Fibroblast of mammary gland (primary cell): ENCODE measurements around the gene MEF2D.

Experiments used
- DNase-seq: peaks from one replicate; pipeline ENCODE4 v3.0.0-alpha.2; 2010; ENCODE audit warnings: low read depth
- H3K4me3 ChIP-seq: 2 replicates; pipeline ENCODE4 v1.5.1; 2011; ENCODE audit warnings: low read depth, mild to moderate bottlenecking, low read length, moderate library complexity; ENCODE audit not compliant: control insufficient read depth
- TF ChIP-seq, protein P1 (sequence below): conservative IDR thresholded peaks from 2 replicates; pipeline ENCODE4 v1.5.1; 2011; ENCODE audit warnings: low read depth, low read length, inconsistent platforms; ENCODE audit not compliant: control insufficient read depth, insufficient read depth

Gene MEF2D

DNA sequence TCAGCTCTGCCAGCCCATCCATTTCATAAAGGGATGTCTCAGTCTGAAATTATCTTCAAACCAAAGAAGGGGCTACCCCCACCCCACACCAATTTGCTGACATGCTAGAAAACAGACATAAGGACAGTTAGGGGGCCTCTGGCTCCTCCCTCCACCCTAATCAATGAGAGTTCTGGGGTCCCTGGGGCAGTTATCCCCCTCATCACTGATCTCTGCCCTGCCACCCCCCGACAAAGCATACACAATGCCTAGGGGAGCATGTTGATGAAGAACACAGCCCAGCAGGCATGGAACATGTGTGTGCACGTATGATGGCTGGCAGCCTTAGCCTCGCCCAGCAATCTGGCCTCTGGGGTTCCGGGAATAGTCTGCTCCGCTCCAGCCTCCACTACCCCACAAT is 72.6 kb downstream of the MEF2D start:
- no peak overlapping the region for H3K4me3 ChIP-seq
- DNase-seq, result no peak
- TF ChIP-seq, protein P1, sequence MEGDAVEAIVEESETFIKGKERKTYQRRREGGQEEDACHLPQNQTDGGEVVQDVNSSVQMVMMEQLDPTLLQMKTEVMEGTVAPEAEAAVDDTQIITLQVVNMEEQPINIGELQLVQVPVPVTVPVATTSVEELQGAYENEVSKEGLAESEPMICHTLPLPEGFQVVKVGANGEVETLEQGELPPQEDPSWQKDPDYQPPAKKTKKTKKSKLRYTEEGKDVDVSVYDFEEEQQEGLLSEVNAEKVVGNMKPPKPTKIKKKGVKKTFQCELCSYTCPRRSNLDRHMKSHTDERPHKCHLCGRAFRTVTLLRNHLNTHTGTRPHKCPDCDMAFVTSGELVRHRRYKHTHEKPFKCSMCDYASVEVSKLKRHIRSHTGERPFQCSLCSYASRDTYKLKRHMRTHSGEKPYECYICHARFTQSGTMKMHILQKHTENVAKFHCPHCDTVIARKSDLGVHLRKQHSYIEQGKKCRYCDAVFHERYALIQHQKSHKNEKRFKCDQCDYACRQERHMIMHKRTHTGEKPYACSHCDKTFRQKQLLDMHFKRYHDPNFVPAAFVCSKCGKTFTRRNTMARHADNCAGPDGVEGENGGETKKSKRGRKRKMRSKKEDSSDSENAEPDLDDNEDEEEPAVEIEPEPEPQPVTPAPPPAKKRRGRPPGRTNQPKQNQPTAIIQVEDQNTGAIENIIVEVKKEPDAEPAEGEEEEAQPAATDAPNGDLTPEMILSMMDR, result no peak

DNA sequence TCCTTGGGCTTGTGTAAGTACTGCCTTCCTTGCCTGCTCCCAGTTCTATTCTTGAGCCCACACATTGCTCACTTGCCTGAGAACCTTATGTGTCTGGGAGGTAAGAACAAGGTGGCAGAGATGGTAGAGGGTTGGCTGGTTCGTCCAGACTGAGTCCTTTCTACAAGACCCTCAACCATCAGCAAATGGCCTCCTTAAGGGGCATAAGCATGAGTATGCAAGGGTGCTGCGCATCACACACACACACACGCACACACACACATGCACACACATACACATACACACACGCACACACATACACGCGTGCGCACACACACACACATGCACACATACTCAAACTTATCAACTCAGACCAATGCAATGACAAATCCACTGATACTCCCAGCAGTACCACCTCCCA is 74.6 kb downstream of the MEF2D start:
- TF ChIP-seq, protein P1, result no peak
- DNase-seq, result no peak
- H3K4me3 ChIP-seq, result no peak overlapping the region

GRCh38 chr1:156424806-156425432 is 75.7 kb downstream of the MEF2D start:
- H3K4me3 ChIP-seq, result no peak overlapping the region
- no peak for DNase-seq
- TF ChIP-seq, protein P1, result no peak

GRCh38 chr1:156423422-156424352 is 76.9 kb downstream of the MEF2D start:
- TF ChIP-seq, protein P1, result no peak
- H3K4me3 ChIP-seq, result no peak overlapping the region
- no peak for DNase-seq

DNA sequence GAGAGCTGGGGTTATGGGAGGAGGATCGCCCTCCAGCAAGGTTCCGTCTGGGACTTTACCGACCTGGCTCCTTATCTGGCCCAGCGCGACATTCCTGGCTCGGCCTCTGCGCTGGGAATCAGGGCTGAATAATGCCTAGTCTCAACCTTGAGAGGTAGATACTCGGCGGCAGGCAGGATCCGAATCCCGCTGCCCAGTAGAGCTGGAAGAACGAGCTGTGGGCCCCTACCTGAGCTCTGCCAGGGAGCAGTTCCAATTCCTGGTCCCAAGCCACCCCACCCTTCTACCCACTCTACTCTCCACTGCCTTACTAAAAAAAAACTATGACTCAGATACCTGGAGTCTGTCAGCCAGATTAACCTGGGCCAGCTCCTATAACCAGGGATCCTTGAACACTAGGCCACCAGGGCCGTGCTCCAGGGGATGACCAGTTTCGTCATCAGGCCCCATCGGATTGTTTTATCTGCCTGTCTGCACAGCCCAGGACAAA is 77.9 kb downstream of the MEF2D start:
- DNase-seq, result no peak
- no peak overlapping the region for H3K4me3 ChIP-seq
- TF ChIP-seq, protein P1, result no peak

DNA sequence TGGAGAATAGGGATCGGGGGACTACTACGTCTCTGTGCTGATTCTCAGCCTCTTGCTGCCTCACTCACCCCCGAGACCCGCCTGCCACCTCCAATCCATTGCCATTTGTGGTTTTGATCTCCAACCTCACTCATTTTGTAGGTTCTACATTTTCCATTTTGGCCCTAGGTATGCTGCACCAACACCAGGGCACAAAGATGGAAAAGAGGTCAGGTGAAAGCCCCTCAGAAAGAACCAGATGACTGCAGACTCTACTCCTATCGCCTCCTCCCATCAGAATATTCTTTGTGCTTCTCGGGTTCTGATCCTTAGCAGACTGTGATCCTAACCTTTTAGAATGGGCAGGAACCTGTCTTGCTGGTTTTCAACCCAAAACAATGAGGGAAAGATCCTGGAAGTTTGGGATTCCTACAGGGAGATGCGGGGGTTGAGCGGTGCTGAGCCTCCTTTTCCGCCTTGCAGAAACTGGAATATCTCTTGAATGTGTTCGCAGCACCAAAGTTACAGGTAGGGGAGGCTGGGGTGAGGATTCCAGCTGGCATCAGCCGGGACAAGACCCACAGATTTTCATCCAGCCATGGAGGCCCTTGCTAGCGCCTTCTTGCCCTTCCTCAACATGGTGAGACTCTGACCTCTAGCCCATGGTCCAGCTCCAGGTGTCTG is 78.5 kb downstream of the MEF2D start:
- no peak for DNase-seq
- no peak overlapping the region for H3K4me3 ChIP-seq
- TF ChIP-seq, protein P1, result no peak
